Brain microvascular endothelial cell (primary cell): ENCODE measurements around the gene HEPACAM.

Experiments used
- DNase-seq: peaks from one replicate; pipeline ENCODE4 v3.0.0-alpha.2; 2020
- H3K27ac ChIP-seq: fragments of 250-450 bp; sonication (Bioruptor Pico); 2 replicates; pipeline ENCODE4 v1.5.1; 2020; ENCODE audit warnings: mild to moderate bottlenecking, moderate library complexity
- H3K27me3 ChIP-seq: fragments of 250-450 bp; sonication (Bioruptor Pico); replicated peaks from 2 replicates; pipeline ENCODE4 v1.5.1; 2020; ENCODE audit warnings: mild to moderate bottlenecking
- H3K36me3 ChIP-seq: fragments of 250-450 bp; sonication (Bioruptor Pico); replicated peaks from 2 replicates; pipeline ENCODE4 v1.5.1; 2020; ENCODE audit warnings: mild to moderate bottlenecking
- H3K4me3 ChIP-seq: 2 replicates; pipeline ENCODE4 v1.5.1; 2011; ENCODE audit warnings: low read depth, mild to moderate bottlenecking, control low read depth, low read length, moderate library complexity
- CTCF ChIP-seq: IDR thresholded peaks from 2 replicates; pipeline ENCODE4 v1.5.1; 2011; ENCODE audit warnings: low read depth, mild to moderate bottlenecking, moderate library complexity, low read length, control low read depth, inconsistent platforms; ENCODE audit errors: missing control alignments
- in situ Hi-C: cut with HindIII; loops from 2 replicates; pipeline ENCODE4 v1.10.0; 2017; ENCODE audit warnings: low sequenced_read_pairs, low pct_ligation_motif_present

The HEPACAM gene

DNA sequence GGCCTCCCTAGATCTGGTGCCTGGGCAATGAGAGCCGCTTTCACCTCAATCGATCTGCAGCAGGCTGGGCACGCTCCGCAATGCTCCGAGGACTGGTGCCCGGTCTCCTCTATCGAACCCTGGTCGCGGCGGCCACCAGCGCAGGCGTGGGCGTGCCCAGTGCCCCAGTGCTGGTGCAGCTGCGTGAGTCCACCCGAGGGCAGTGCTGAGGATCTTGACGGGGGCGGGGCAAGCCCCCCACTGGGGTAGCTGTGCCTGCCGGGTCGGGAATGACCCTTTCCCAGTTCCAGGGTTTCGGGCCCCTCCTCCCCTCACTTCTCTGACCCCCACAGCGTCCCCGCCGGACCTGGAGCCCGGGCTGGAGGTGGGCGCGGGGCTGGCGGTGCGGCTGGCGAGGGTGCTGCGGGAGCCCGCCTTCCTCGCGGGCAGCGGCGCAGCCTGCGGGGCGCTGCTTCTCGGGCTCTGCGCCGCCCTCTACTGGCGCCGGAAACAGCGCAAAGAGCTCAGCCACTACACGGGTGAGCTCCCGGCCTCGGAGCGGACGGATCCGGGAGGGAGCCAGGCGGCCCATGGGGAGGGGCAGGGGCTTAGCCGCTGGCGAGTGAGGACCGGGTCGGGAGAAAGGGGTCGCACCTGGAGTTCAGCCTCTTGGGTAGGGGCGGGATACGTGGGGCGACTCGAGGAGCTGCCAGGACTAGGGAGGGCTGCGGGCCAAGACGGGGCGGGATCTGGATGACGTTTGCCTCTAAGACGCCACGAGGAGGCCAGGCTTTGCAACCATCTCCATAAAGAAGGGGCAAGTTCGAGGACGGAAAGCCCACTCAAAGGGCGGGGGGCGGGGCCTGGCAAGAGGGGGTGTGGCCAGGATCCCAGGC lies 59.7 kb downstream of the HEPACAM start:
- peak; percentile 90 for DNase-seq
- TF ChIP-seq CTCF: peak; percentile 71
- in situ Hi-C loops: no loop called here
- Histone ChIP-seq H3K27me3 (peaks cover 8% of the 10 kb centered on the region), H3K36me3 (no peaks in the 10 kb centered on the region), H3K27ac (peak overlapping the region; percentile 88), H3K4me3 (peak overlapping the region; percentile 66)

GRCh38 chr11:124875401-124875800 lies 60.4 kb downstream of the HEPACAM start:
- no peak for DNase-seq
- Histone ChIP-seq H3K4me3 (peak overlapping the region; percentile 66), H3K27ac (no peak overlapping the region), H3K36me3 (no peaks in the 10 kb centered on the region), H3K27me3 (peaks cover 12% of the 10 kb centered on the region)
- TF ChIP-seq CTCF: no peak
- in situ Hi-C loops: no loop called here

DNA sequence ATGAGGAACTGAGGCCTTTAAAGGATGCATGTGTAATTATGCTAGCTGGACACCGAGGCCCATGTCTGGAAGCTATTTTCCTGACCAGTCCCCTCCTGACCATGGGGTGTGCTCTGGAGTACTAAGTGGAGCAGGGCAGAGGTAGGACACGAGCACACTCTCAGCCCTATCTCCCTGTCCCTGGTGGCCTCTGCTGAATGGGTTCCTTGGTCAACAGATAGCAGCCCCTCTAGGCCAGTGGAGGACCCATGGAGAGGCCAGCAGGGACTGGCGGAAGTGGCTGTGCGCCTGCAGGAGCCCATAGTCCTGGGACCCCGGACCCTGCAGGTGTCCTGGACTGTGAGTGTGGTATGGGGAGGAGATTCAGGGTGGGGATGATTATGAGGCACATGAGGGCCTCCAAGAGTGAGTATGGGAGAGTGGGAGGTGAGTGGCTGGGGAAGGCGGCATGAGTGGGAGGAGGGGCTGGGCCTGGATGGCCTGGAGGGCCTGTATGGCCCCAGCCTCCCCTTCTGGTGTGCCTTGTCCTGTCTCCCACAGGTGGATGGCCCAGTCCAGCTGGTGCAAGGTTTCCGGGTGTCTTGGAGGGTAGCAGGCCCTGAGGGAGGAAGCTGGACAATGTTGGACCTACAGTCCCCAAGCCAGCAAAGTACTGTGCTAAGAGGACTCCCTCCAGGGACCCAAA lies 61.1 kb downstream of the HEPACAM start:
- peaks cover 19% of the 10 kb centered on the region for H3K27me3 ChIP-seq
- DNase-seq: no peak
- TF ChIP-seq CTCF: no peak
- H3K27ac ChIP-seq: no peak overlapping the region
- H3K4me3 ChIP-seq: no peak overlapping the region
- no peaks in the 10 kb centered on the region for H3K36me3 ChIP-seq
- in situ Hi-C loops: no loop called here

GRCh38 chr11:124873951-124874350 lies 61.9 kb downstream of the HEPACAM start:
- in situ Hi-C loops: no loop called here
- no peak for DNase-seq
- H3K27me3 ChIP-seq: peaks cover 27% of the 10 kb centered on the region
- H3K36me3 ChIP-seq: no peaks in the 10 kb centered on the region
- no peak overlapping the region for H3K27ac ChIP-seq
- H3K4me3 ChIP-seq: no peak overlapping the region
- TF ChIP-seq CTCF: no peak

- Histone ChIP-seq H3K27ac (no peak overlapping the region), H3K27me3 (peaks cover 39% of the 10 kb centered on the region), H3K4me3 (no peak overlapping the region), H3K36me3 (no peaks in the 10 kb centered on the region)
- TF ChIP-seq CTCF: no peak
- in situ Hi-C loops: no loop called here
- DNase-seq: no peak
These were observed 63.1 kb downstream of the HEPACAM start for GRCh38 chr11:124872741-124873140.
